H9 (cell line): ENCODE measurements around the gene CBX8. TPM values are rescaled to one million over a fixed set of nuclear protein-coding genes. Genes with fewer than 3 reads are reported as not detected.

ENCODE experiments used
- DNase-seq: peaks from one replicate; pipeline ENCODE4 v3.0.0-alpha.2; 2017
- H2AFZ ChIP-seq: one replicate; pipeline ENCODE4 v1.6.1; 2013; ENCODE audit warnings: mild to moderate bottlenecking, low read length, control low read depth, moderate library complexity
- H2AK5ac ChIP-seq: 2 replicates; pipeline ENCODE4 v1.6.1; 2013; ENCODE audit warnings: low read length, control low read depth, mixed read lengths; ENCODE audit not compliant: insufficient read length
- H2BK120ac ChIP-seq: one replicate; pipeline ENCODE4 v1.6.1; 2013; ENCODE audit warnings: low read depth, mild to moderate bottlenecking, low read length, control low read depth, inconsistent platforms; ENCODE audit not compliant: poor library complexity, severe bottlenecking
- H2BK12ac ChIP-seq: 2 replicates; pipeline ENCODE4 v1.6.1; 2013; ENCODE audit warnings: low read length, control low read depth, mixed read lengths, low read depth; ENCODE audit not compliant: insufficient read length
- H2BK15ac ChIP-seq: 2 replicates; pipeline ENCODE4 v1.6.1; 2013; ENCODE audit warnings: low read depth, low read length, control low read depth
- H2BK20ac ChIP-seq: one replicate; pipeline ENCODE4 v1.6.1; 2013; ENCODE audit warnings: low read depth, mild to moderate bottlenecking, low read length, control low read depth, inconsistent platforms; ENCODE audit not compliant: poor library complexity, severe bottlenecking
- H2BK5ac ChIP-seq: 2 replicates; pipeline ENCODE4 v1.6.1; 2013; ENCODE audit warnings: low read length, control low read depth, mixed read lengths; ENCODE audit not compliant: insufficient read length
- H3K14ac ChIP-seq: 2 replicates; pipeline ENCODE4 v1.6.1; 2013; ENCODE audit warnings: low read length, control low read depth; ENCODE audit not compliant: insufficient read depth
- H3K18ac ChIP-seq: 2 replicates; pipeline ENCODE4 v1.6.1; 2013; ENCODE audit warnings: low read depth, mild to moderate bottlenecking, mixed read lengths, low read length, control low read depth; ENCODE audit not compliant: insufficient read length
- H3K23ac ChIP-seq: 2 replicates; pipeline ENCODE4 v1.6.1; 2013; ENCODE audit warnings: low read length, control low read depth, mixed read lengths, low read depth; ENCODE audit not compliant: insufficient read length
- H3K23me2 ChIP-seq: 2 replicates; pipeline ENCODE4 v1.6.1; 2013; ENCODE audit warnings: low read depth, mild to moderate bottlenecking, mixed read lengths, low read length, control low read depth; ENCODE audit not compliant: insufficient read length, poor library complexity, severe bottlenecking
- H3K27ac ChIP-seq: 2 replicates; pipeline ENCODE4 v1.5.1; 2013; ENCODE audit warnings: low read length, control low read depth, mixed read lengths, low read depth; ENCODE audit not compliant: insufficient read length
- H3K27me3 ChIP-seq: 2 replicates; pipeline ENCODE4 v1.6.1; 2013; ENCODE audit warnings: low read length, control low read depth, inconsistent platforms; ENCODE audit not compliant: insufficient read depth
- H3K4ac ChIP-seq: 2 replicates; pipeline ENCODE4 v1.6.1; 2013; ENCODE audit warnings: low read depth, mild to moderate bottlenecking, control low read depth, inconsistent platforms, low read length, moderate library complexity
- H3K4me1 ChIP-seq: 2 replicates; pipeline ENCODE4 v1.6.1; 2013; ENCODE audit warnings: low read length, control low read depth, inconsistent platforms; ENCODE audit not compliant: insufficient read depth
- H3K4me2 ChIP-seq: 2 replicates; pipeline ENCODE4 v1.6.1; 2013; ENCODE audit warnings: low read length, control low read depth, mixed read lengths; ENCODE audit not compliant: insufficient read length, insufficient read depth
- H3K56ac ChIP-seq: 2 replicates; pipeline ENCODE4 v1.6.1; 2013; ENCODE audit warnings: low read depth, mild to moderate bottlenecking, mixed read lengths, low read length, control low read depth; ENCODE audit not compliant: insufficient read length
- H3K79me1 ChIP-seq: 2 replicates; pipeline ENCODE4 v1.6.1; 2013; ENCODE audit warnings: low read depth, mild to moderate bottlenecking, moderate library complexity, low read length, control low read depth, inconsistent platforms; ENCODE audit not compliant: insufficient read depth, poor library complexity, severe bottlenecking
- H3K79me2 ChIP-seq: 2 replicates; pipeline ENCODE4 v1.6.1; 2013; ENCODE audit warnings: low read length, control low read depth, inconsistent platforms; ENCODE audit not compliant: insufficient read depth
- H3K9ac ChIP-seq: 2 replicates; pipeline ENCODE4 v1.6.1; 2013; ENCODE audit warnings: low read length, control low read depth, mixed read lengths; ENCODE audit not compliant: insufficient read length; ENCODE audit errors: extremely low read depth
- H3K9me3 ChIP-seq: one replicate; pipeline ENCODE4 v1.6.1; 2013; ENCODE audit warnings: low read depth, low read length, inconsistent platforms; ENCODE audit not compliant: control insufficient read depth
- H3T11ph ChIP-seq: one replicate; pipeline ENCODE4 v1.6.1; 2013; ENCODE audit warnings: mild to moderate bottlenecking, low read length, control low read depth, inconsistent platforms
- H4K20me1 ChIP-seq: one replicate; pipeline ENCODE4 v1.6.1; 2013; ENCODE audit not compliant: control insufficient read depth, insufficient read length, insufficient read depth
- H4K5ac ChIP-seq: 2 replicates; pipeline ENCODE4 v1.6.1; 2013; ENCODE audit warnings: low read depth, mild to moderate bottlenecking, mixed read lengths, low read length, control low read depth; ENCODE audit not compliant: insufficient read length
- H4K8ac ChIP-seq: replicated peaks from 2 replicates; pipeline ENCODE4 v1.6.1; 2013; ENCODE audit warnings: low read length, control low read depth, mixed read lengths, low read depth; ENCODE audit not compliant: insufficient read length
- H4K91ac ChIP-seq: 2 replicates; pipeline ENCODE4 v1.6.1; 2013; ENCODE audit warnings: low read depth, mild to moderate bottlenecking, moderate library complexity, mixed read lengths, low read length, control low read depth; ENCODE audit not compliant: insufficient read length
- H3K27ac Mint-ChIP-seq, 3 experiments: 2 replicates in 2 of 3; 3 replicates in 1 of 3; pipeline ENCODE4 v1.8.0; 2020 to 2021; ENCODE audit warnings: mixed read lengths in 3 of 3, mild to moderate bottlenecking in 1 of 3, moderate library complexity in 1 of 3
- H3K27me3 Mint-ChIP-seq: 2 replicates; pipeline ENCODE4 v1.8.0; 2021; ENCODE audit warnings: low read depth, mild to moderate bottlenecking, moderate library complexity, mixed read lengths
- H3K36me3 Mint-ChIP-seq, 3 experiments: 2 replicates in 2 of 3; 3 replicates in 1 of 3; pipeline ENCODE4 v1.8.0; 2020 to 2021; ENCODE audit warnings: low read depth in 3 of 3, mixed read lengths in 3 of 3; ENCODE audit not compliant: insufficient read depth in 1 of 3
- H3K4me1 Mint-ChIP-seq, 2 experiments: 2 replicates each; pipeline ENCODE4 v1.8.0; 2020; ENCODE audit warnings: mixed read lengths in 2 of 2
- H3K4me3 Mint-ChIP-seq, 2 experiments: 2 replicates in 1 of 2; 3 replicates in 1 of 2; pipeline ENCODE4 v1.8.0; 2020 to 2021; ENCODE audit warnings: mild to moderate bottlenecking in 2 of 2, mixed read lengths in 2 of 2, moderate library complexity in 1 of 2
- H3K9me3 Mint-ChIP-seq, 2 experiments: 2 replicates in 1 of 2; 3 replicates in 1 of 2; pipeline ENCODE4 v1.8.0; 2020; ENCODE audit warnings: mild to moderate bottlenecking in 2 of 2, mixed read lengths in 2 of 2, moderate library complexity in 1 of 2
- WGBS: extraction: QIAGEN DNeasy Blood & Tissue Kit; methylation state at CpG from one replicate; pipeline ENCODE4 v1.1.7; 2013; ENCODE audit warnings: missing lambda C conversion rate, low lambda C conversion rate, mixed read lengths; ENCODE audit not compliant: insufficient read length; ENCODE audit errors: extremely low coverage; 5-methylcytosine and 5-hydroxymethylcytosine counted together
- total RNA-seq: library from RNA; stranded (reverse); gene quantifications from 2 replicates; pipeline ENCODE4 v1.2.1, GENCODE V29; 2021
- TF ChIP-seq, protein P1 (sequence below): fragments of 200-600 bp; sonication (generic); conservative IDR thresholded peaks from 3 replicates; pipeline ENCODE4 v1.8.0; 2021; ENCODE audit warnings: antibody characterized with exemption, mild to moderate bottlenecking

Gene CBX8
- total RNA-seq, 1 experiment from 2014 or later: 1.2 TPM

DNA sequence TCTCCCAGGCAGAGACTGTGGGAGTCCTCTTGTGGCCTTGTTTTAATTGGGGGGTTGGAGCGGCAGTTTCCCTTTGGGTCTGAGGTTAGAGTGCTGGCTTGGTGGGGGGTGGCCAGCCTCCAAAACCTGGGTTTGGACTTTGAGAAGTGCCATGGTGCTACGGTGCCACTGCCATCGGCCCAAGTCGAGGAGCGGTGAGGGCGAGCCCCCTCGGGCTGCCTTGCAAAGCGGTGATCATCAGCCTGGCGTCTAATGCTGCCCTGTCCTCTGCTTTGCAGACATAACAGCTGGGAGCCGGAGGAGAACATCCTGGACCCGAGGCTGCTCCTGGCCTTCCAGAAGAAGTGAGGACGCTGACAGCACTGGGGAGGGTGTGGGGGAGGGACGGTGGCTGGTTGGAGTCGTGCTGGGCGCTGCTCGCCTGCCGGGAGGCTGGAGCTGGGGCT is 17.8 kb downstream of the CBX8 start:
- no CpG with 5 or more reads among the region's 17 CpGs for WGBS
- TF ChIP-seq, protein P1, sequence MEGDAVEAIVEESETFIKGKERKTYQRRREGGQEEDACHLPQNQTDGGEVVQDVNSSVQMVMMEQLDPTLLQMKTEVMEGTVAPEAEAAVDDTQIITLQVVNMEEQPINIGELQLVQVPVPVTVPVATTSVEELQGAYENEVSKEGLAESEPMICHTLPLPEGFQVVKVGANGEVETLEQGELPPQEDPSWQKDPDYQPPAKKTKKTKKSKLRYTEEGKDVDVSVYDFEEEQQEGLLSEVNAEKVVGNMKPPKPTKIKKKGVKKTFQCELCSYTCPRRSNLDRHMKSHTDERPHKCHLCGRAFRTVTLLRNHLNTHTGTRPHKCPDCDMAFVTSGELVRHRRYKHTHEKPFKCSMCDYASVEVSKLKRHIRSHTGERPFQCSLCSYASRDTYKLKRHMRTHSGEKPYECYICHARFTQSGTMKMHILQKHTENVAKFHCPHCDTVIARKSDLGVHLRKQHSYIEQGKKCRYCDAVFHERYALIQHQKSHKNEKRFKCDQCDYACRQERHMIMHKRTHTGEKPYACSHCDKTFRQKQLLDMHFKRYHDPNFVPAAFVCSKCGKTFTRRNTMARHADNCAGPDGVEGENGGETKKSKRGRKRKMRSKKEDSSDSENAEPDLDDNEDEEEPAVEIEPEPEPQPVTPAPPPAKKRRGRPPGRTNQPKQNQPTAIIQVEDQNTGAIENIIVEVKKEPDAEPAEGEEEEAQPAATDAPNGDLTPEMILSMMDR: no peak
- Histone ChIP-seq H2BK5ac (no peak overlapping the region), H2AK5ac (no peak overlapping the region), H3K27me3 (no peaks in the 10 kb centered on the region), H4K20me1 (no peaks in the 10 kb centered on the region), H3K4me1 (peaks cover 3% of the 10 kb centered on the region; the same call in 1 of the 2 replicates), H3K79me1 (peaks cover 3% of the 10 kb centered on the region), H3K23me2 (peaks cover 14% of the 10 kb centered on the region), H4K91ac (no peak overlapping the region), H3K79me2 (0 out of 2 replicates have a peak, but pooled peaks cover 2% of the 10 kb centered on the region), H3K18ac (peak overlapping the region; percentile 46), H3K4ac (no peak overlapping the region), H2AFZ (no peak overlapping the region), H2BK15ac (no peak overlapping the region), H3K23ac (no peak overlapping the region), H3K4me2 (peak overlapping the region; percentile 56), H3K9me3 (no peaks in the 10 kb centered on the region), H2BK12ac (no peak overlapping the region), H3T11ph (no peak overlapping the region), H4K8ac (no peak overlapping the region), H2BK120ac (no peak overlapping the region), H3K14ac (no peak overlapping the region; the same call in 1 of the 2 replicates), H3K27ac (no peak overlapping the region), H3K9ac (no peak overlapping the region), H3K56ac (no peak overlapping the region), H4K5ac (no peak overlapping the region), H2BK20ac (no peak overlapping the region)
- Mint-ChIP-seq H3K4me1 (peaks cover 40 to 48% of the 10 kb centered on the region in 2 experiments), H3K4me3 (peak overlapping the region; percentile 91 to 97), H3K27ac (peak overlapping the region; percentile 69 to 91 (median 89); a peak in 4 of 7 replicates), H3K36me3 (peaks cover 40 to 51% (median 45%) of the 10 kb centered on the region in 3 experiments), H3K9me3 (no peaks in the 10 kb centered on the region), H3K27me3 (peaks cover 19% of the 10 kb centered on the region)
- no peak for DNase-seq
